RWPE2 (cell line): ENCODE data around the gene MFSD11.
A peak's percentile ranks its signal among the peaks of the same experiment; 100 is the strongest.

Experiments
- ATAC-seq: fragments of 200-7000 bp; cut with Tn5 transposase; 3 replicates; pipeline ENCODE4 v1.9.1; 2021; ENCODE audit warnings: low read depth
- DNase-seq: peaks from one replicate; pipeline ENCODE4 v3.0.0-alpha.2; 2020; ENCODE audit warnings: low spot score
- H3K27ac ChIP-seq: fragments of 450-650 bp; 2 replicates; pipeline ENCODE4 v1.5.1; 2017; ENCODE audit warnings: mild to moderate bottlenecking; ENCODE audit not compliant: poor library complexity, severe bottlenecking
- H3K27me3 ChIP-seq: fragments of 250-450 bp; sonication (Bioruptor Pico); 2 replicates; pipeline ENCODE4 v1.5.1; 2021; ENCODE audit warnings: mild to moderate bottlenecking, moderate library complexity; ENCODE audit not compliant: insufficient read depth, poor library complexity, severe bottlenecking
- H3K36me3 ChIP-seq: fragments of 250-450 bp; sonication (Bioruptor Pico); 2 replicates; pipeline ENCODE4 v1.5.1; 2020; ENCODE audit warnings: low read depth, mild to moderate bottlenecking, moderate library complexity
- H3K4me1 ChIP-seq: fragments of 250-450 bp; sonication (Bioruptor Pico); 2 replicates; pipeline ENCODE4 v1.5.1; 2021; ENCODE audit warnings: mild to moderate bottlenecking, moderate library complexity; ENCODE audit not compliant: insufficient read depth, poor library complexity, severe bottlenecking
- H3K4me3 ChIP-seq: fragments of 250-450 bp; sonication (Bioruptor Pico); 2 replicates; pipeline ENCODE4 v1.5.1; 2021; ENCODE audit warnings: mild to moderate bottlenecking, moderate library complexity; ENCODE audit not compliant: severe bottlenecking
- H3K9me3 ChIP-seq: fragments of 250-450 bp; sonication (Bioruptor Pico); 2 replicates; pipeline ENCODE4 v1.5.1; 2021; ENCODE audit warnings: mild to moderate bottlenecking, moderate library complexity; ENCODE audit not compliant: severe bottlenecking
- CTCF ChIP-seq: fragments of 450-650 bp; IDR thresholded peaks from one replicate; pipeline ENCODE4 v1.5.1; 2017; ENCODE audit warnings: mild to moderate bottlenecking, moderate library complexity; ENCODE audit not compliant: poor library complexity, severe bottlenecking

MFSD11 gene

GRCh38 chr17:76772842-76773525, 35.1 kb downstream of the MFSD11 start:
- peaks cover 9% of the 10 kb centered on the region for H3K4me1 ChIP-seq
- no peak for TF ChIP-seq CTCF
- no peak overlapping the region for H3K4me3 ChIP-seq
- no peaks in the 10 kb centered on the region for H3K27me3 ChIP-seq
- peak; percentile 71 for DNase-seq
- ATAC-seq, result peak; percentile 100
- H3K36me3 ChIP-seq, result peaks cover 43% of the 10 kb centered on the region
- H3K27ac ChIP-seq, result peak overlapping the region; percentile 70
- no peaks in the 10 kb centered on the region for H3K9me3 ChIP-seq

DNA sequence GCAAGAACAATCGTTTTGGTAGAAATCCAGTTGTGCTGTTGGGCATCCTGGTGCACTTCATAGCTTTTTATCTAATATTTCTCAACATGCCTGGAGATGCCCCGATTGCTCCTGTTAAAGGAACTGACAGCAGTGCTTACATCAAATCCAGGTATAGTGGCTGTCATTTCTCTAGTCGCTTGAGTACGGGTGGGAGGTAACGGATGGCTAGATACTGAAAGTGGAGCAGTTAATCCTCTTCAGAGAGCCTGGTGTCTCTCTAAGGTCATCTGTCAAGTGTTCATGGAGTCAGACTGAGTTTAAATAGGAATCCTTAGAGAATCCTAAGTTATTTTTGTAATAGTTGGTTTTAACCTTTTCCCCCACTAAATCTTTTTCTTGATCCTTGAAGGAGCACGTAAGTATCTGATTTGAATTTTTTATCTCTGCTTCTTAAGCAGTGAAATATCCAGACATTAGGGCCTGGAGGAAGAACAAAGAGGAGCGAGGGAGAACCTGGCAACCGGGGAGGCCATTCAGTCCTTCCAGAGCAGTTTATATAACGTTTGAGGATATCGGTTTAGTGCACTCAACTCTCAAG, 37.2 kb downstream of the MFSD11 start:
- Histone ChIP-seq H3K4me3 (no peak overlapping the region), H3K9me3 (no peaks in the 10 kb centered on the region), H3K27me3 (no peaks in the 10 kb centered on the region), H3K36me3 (peaks cover 42% of the 10 kb centered on the region), H3K4me1 (peaks cover 9% of the 10 kb centered on the region), H3K27ac (no peak overlapping the region)
- DNase-seq (no peak), ATAC-seq (no peak)
- no peak for TF ChIP-seq CTCF

GRCh38 chr17:76781056-76781982, 43.4 kb downstream of the MFSD11 start:
- no peak overlapping the region for H3K4me3 ChIP-seq
- no peak for TF ChIP-seq CTCF
- no peaks in the 10 kb centered on the region for H3K9me3 ChIP-seq
- H3K36me3 ChIP-seq, result peaks cover 27% of the 10 kb centered on the region
- ATAC-seq (no peak), DNase-seq (no peak)
- no peak overlapping the region for H3K27ac ChIP-seq
- no peaks in the 10 kb centered on the region for H3K4me1 ChIP-seq
- no peaks in the 10 kb centered on the region for H3K27me3 ChIP-seq

DNA sequence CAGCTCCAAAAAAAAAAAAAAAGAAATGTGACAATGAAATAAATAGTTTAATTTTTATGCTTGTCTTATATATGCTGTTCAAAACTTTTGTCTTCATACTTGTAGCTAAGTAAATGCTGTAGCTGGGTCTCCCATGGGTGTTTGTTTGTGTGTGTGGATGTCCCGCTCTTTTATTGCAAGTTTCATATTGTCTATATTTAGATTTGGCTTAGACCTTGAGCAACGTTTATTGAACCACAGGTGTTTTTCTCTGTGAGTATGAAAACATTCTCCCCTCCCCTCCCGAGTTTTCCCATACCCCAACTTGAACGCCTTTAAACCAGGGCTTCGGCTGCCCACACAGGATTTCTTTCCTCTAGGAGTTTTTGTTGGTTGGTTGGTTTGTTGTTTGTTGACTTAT, 45.2 kb downstream of the MFSD11 start:
- Histone ChIP-seq H3K36me3 (peaks cover 15% of the 10 kb centered on the region), H3K4me1 (no peaks in the 10 kb centered on the region), H3K27ac (no peak overlapping the region), H3K27me3 (no peaks in the 10 kb centered on the region), H3K4me3 (no peak overlapping the region), H3K9me3 (no peaks in the 10 kb centered on the region)
- no peak for DNase-seq
- TF ChIP-seq CTCF, result no peak
- no peak for ATAC-seq
